Upper lobe of right lung (tissue), 1 donor: ENCODE data around the gene DUSP16. TPM values are rescaled to one million over a fixed set of nuclear protein-coding genes. Genes with fewer than 3 reads are reported as not detected.
A peak's percentile ranks its signal among the peaks of the same experiment; 100 is the strongest.

Experiments
- ATAC-seq: fragments of 200-7000 bp; cut with Tn5 transposase; one replicate; pipeline ENCODE4 v1.9.1; 2020; ENCODE audit warnings: mild to moderate bottlenecking, moderate library complexity
- DNase-seq: peaks from one replicate; pipeline ENCODE4 v3.0.0-alpha.2; 2020
- H3K27ac ChIP-seq: fragments of 200-600 bp; one replicate; pipeline ENCODE4 v1.8.0; 2022
- H3K27me3 ChIP-seq: fragments of 200-600 bp; one replicate; pipeline ENCODE4 v1.8.0; 2022; ENCODE audit warnings: mild to moderate bottlenecking
- H3K36me3 ChIP-seq: fragments of 200-600 bp; one replicate; pipeline ENCODE4 v1.8.0; 2022
- H3K4me1 ChIP-seq: fragments of 200-600 bp; one replicate; pipeline ENCODE4 v1.8.0; 2022
- H3K4me3 ChIP-seq: fragments of 200-600 bp; one replicate; pipeline ENCODE4 v1.8.0; 2022; ENCODE audit warnings: mild to moderate bottlenecking
- H3K9me3 ChIP-seq: fragments of 200-600 bp; one replicate; pipeline ENCODE4 v1.8.0; 2022
- intact Hi-C: fragments of 100-400 bp; cut with DNase I; formaldehyde crosslinking; loops from one replicate; pipeline ENCODE4 v1.11.0; 2022
- long read RNA-seq: library from polyadenylated mRNA; unstranded; transcript quantifications from one replicate; pipeline ENCODE4 v2.0.0, GENCODE V29; 2021
- total RNA-seq: library from RNA; stranded (reverse); fragmentation: NEBNext Ultra II Directional; extraction: Animal tissue kit (Norgen Biotek cat#: 25700); gene quantifications from one replicate; pipeline ENCODE4 v1.2.1, GENCODE V29; 2021
- TF ChIP-seq, protein P1 (sequence below): fragments of 200-600 bp; IDR thresholded peaks from one replicate; pipeline ENCODE4 v1.8.0; 2022; ENCODE audit warnings: antibody characterized with exemption
- donor health status: DM: no; HTN: yes; CAD: no; lungs with severe emphysema.

The DUSP16 gene, protein sequence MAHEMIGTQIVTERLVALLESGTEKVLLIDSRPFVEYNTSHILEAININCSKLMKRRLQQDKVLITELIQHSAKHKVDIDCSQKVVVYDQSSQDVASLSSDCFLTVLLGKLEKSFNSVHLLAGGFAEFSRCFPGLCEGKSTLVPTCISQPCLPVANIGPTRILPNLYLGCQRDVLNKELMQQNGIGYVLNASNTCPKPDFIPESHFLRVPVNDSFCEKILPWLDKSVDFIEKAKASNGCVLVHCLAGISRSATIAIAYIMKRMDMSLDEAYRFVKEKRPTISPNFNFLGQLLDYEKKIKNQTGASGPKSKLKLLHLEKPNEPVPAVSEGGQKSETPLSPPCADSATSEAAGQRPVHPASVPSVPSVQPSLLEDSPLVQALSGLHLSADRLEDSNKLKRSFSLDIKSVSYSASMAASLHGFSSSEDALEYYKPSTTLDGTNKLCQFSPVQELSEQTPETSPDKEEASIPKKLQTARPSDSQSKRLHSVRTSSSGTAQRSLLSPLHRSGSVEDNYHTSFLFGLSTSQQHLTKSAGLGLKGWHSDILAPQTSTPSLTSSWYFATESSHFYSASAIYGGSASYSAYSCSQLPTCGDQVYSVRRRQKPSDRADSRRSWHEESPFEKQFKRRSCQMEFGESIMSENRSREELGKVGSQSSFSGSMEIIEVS
- total RNA-seq, result 50.6 TPM
- long read RNA-seq, full-length matches to known transcripts, result 4 of 19 reads
- long read RNA-seq, partial matches to known transcripts, result 4 of 19 reads
- long read RNA-seq, other reads (novel, unspliced or antisense), result 11 of 19 reads

DNA sequence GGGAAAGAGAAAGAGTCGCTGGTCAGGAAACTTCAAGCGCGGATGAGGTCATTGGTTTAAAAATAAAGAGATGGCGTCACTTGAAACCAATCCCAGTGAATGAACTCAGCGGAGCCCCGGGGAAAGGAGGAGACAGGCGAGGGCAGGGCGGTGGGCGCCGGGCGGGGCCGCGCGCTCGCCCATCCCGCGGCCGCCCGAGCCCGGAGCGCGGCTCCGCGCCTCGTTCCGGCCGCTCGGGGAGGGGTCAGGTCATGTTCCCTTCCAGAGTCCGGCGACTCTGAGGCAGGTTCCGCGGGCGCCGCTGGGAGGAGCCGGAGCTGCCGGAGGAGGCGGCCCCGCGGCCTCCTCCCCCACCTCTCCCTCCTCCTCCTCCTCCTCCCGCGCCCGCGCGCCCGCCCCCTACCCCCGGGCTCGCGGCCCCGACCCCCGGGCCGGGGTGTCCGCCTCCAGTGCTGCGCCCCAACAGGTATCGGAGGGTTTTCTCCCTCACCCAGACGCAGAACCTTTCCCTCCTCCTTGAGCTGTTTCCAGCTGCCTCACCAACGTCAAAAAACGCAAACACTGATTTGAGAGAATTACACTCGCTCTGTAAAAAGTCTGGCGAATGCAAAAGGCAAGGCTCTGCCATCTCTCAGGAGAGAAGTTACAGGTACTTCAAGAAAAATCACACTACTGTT is at the start of gene DUSP16:
Gene DUSP16, minus strand, starts transcription at position 279 of the 677 bp plus-strand sequence. CDS start 41,765 bp downstream, outside the sequence.
- TF ChIP-seq, protein P1, sequence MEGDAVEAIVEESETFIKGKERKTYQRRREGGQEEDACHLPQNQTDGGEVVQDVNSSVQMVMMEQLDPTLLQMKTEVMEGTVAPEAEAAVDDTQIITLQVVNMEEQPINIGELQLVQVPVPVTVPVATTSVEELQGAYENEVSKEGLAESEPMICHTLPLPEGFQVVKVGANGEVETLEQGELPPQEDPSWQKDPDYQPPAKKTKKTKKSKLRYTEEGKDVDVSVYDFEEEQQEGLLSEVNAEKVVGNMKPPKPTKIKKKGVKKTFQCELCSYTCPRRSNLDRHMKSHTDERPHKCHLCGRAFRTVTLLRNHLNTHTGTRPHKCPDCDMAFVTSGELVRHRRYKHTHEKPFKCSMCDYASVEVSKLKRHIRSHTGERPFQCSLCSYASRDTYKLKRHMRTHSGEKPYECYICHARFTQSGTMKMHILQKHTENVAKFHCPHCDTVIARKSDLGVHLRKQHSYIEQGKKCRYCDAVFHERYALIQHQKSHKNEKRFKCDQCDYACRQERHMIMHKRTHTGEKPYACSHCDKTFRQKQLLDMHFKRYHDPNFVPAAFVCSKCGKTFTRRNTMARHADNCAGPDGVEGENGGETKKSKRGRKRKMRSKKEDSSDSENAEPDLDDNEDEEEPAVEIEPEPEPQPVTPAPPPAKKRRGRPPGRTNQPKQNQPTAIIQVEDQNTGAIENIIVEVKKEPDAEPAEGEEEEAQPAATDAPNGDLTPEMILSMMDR, result no peak
- peaks cover 10% of the 10 kb centered on the region for H3K4me1 ChIP-seq
- H3K4me3 ChIP-seq, result peak within 1 kb of the TSS; percentile 79
- no peaks in the 10 kb centered on the region for H3K27me3 ChIP-seq
- DNase-seq (peak; percentile 97), ATAC-seq (peak; percentile 95)
- intact Hi-C loops, result no loop called here
- H3K9me3 ChIP-seq, result no peaks in the 10 kb centered on the region
- H3K36me3 ChIP-seq, result no peaks in the 10 kb centered on the region
- H3K27ac ChIP-seq, result peak within 1 kb of the TSS; percentile 99

DNA sequence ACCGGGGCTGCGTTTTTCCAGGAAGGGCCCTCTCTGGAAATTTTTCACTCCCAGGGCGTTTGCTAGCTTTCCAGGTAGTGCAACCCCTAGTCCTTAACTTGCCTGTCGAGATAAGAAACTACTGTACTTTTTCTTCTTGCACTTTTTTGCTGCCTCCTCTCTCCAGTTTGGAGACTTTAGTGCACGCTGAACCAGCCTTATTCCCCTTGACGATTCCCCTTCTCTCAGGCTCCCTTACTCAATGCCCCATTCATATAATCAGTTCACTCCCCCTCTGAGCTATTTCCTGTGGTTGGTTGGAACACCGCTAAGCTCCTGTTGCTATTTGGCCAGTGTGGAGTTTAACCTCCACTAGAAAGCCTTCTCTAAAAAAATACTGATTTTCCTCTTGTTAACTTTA is 49.7 kb upstream of the DUSP16 start:
- peaks cover 45% of the 10 kb centered on the region for H3K4me1 ChIP-seq
- H3K27me3 ChIP-seq, result no peaks in the 10 kb centered on the region
- intact Hi-C loops, result no loop called here
- H3K4me3 ChIP-seq, result peak overlapping the region; percentile 64
- peak overlapping the region; percentile 89 for H3K27ac ChIP-seq
- H3K9me3 ChIP-seq, result no peaks in the 10 kb centered on the region
- DNase-seq (no peak), ATAC-seq (peak; percentile 46)
- TF ChIP-seq, protein P1, result no peak
- peaks cover 8% of the 10 kb centered on the region for H3K36me3 ChIP-seq

DNA sequence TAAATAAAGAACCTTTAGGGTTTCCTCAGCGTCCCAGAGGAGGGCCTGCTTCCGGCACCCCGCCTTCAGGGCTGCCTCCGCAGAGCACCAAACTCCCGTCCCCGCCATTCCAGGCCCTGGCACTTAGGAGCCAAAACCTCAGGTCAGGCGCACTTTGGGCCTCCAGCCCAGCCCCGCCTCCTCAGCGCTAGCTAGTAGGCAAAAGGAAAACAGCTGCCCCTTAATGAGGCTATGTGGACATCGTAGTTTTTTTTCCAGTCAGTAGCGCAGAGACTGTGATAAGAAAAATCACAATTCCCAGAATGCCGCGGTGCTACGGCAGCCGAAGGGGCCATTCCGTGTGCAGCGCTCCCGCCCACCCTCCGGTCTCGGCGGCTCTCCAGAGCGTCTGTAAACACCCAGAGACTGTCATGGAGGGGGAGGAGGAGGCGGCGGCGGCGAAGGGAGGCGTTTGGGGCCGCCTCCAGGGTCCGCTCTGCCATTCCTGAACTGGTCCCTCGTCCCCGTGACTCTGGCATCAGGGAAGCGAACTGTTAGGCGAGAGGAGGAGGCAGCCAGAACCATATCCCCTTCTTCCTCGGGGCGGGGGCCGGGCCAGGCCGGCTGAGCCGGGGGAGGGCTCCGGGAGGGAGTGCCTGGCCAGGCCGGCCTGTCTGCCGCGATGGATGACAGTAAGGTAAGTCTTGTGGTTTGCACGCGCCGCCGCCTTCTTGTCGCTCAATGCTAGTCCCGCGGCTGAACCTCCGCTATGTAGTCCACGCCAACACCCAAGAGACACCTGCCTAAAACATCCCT is 49.0 kb upstream of the DUSP16 start, which contains the start of gene CREBL2:
Gene CREBL2, plus strand, starts transcription at position 365 of the 795 bp plus-strand sequence. Its CDS starts 297 bp downstream, at position 662.
- Histone ChIP-seq H3K4me1 (peaks cover 39% of the 10 kb centered on the region), H3K9me3 (no peaks in the 10 kb centered on the region), H3K27ac (peak within 1 kb of the TSS; percentile 89), H3K36me3 (peaks cover 8% of the 10 kb centered on the region), H3K27me3 (no peaks in the 10 kb centered on the region), H3K4me3 (peak within 1 kb of the TSS; percentile 64)
- peak; percentile 96 for DNase-seq
- TF ChIP-seq, protein P1, result no peak
- peak; percentile 98 for ATAC-seq
- intact Hi-C loops, result no loop called here

DNA sequence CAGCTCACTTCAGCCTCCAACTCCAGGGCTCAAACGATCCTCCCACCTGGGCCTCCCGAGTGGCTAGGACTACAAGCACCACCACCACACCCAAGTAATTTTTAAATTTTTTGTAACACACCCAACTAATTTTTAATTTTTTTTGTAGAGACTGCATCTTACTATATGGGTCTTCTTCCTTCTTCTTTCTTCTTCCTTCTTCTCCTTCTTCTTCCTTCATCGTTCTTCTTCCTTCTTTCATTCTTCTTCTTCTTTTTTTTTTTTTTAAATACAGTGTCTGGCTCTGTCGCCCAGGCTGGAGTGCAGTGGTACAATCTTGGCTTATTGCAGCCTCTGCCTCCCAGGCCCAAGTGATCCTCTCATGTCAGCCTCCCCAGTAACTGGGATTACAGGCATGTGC is 48.0 kb upstream of the DUSP16 start:
- Histone ChIP-seq H3K9me3 (no peaks in the 10 kb centered on the region), H3K27ac (peak overlapping the region; percentile 89), H3K27me3 (no peaks in the 10 kb centered on the region), H3K36me3 (peaks cover 3% of the 10 kb centered on the region), H3K4me1 (peaks cover 29% of the 10 kb centered on the region), H3K4me3 (peak overlapping the region; percentile 64)
- TF ChIP-seq, protein P1, result no peak
- ATAC-seq (no peak), DNase-seq (no peak)
- intact Hi-C loops, result no loop called here

DNA sequence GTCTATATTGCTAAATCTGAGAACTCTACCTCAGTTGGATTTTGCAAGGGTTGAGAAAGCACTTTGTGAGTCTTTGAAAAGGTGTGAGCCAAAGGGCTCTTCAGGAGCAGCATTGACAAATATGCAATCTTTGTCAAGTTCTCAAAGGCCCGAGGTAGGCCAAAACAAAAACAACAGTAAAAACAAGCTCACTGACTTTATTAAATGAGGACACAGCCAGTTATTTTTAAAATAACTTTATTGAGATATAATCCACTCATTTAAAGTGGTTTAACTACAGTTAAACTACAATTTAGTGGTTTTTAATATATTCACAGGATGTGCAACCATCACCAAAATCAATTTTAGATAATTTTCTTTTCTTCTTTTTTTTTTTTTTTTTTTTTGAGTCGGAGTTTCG is 47.0 kb upstream of the DUSP16 start:
- Histone ChIP-seq H3K9me3 (no peaks in the 10 kb centered on the region), H3K36me3 (no peaks in the 10 kb centered on the region), H3K4me1 (peaks cover 25% of the 10 kb centered on the region), H3K4me3 (no peak overlapping the region), H3K27me3 (no peaks in the 10 kb centered on the region), H3K27ac (no peak overlapping the region)
- ATAC-seq (no peak), DNase-seq (no peak)
- intact Hi-C loops, result no loop called here
- TF ChIP-seq, protein P1, result no peak
